H1 (cell line): ENCODE measurements around the gene LTF. TPM values are rescaled to one million over a fixed set of nuclear protein-coding genes. Genes with fewer than 3 reads are reported as not detected.
A peak's percentile ranks its signal among the peaks of the same experiment; 100 is the strongest.

Experiments
- CTCF ChIA-PET: fragments of 300-600 bp; sonication (Branson Sonifier 250); formaldehyde crosslinking; loops from one replicate; lab custom pipeline; 2021; ENCODE audit not compliant: partially characterized antibody; lab: Charles Lee
- POLR2A ChIA-PET: fragments of 300-600 bp; sonication (Branson Sonifier 250); formaldehyde crosslinking; loops from one replicate; lab custom pipeline; 2021; ENCODE audit warnings: inconsistent platforms; ENCODE audit not compliant: partially characterized antibody; lab: Charles Lee
- DNase-seq, 2 experiments: peaks; one replicate each; pipeline versions ENCODE4 v3.0.0 to v3.0.0-alpha.2; 2010 to 2022; ENCODE audit warnings: low spot score in 2 of 2, low read depth in 1 of 2, mixed read lengths in 1 of 2
- FAIRE-seq: peaks from 2 replicates; lab custom pipeline; 2011; peaks lifted over from hg19 to GRCh38; lab: Jason Lieb, UNC
- H2AFZ ChIP-seq: 2 replicates; pipeline ENCODE4 v1.8.1; 2012; ENCODE audit warnings: low read length, inconsistent platforms
- H2AK5ac ChIP-seq: 2 replicates; pipeline ENCODE4 v1.6.1; 2013; ENCODE audit warnings: low read depth, low read length
- H2BK120ac ChIP-seq: replicated peaks from 2 replicates; pipeline ENCODE3; 2013; ENCODE audit warnings: low read depth, low read length, inconsistent platforms
- H2BK12ac ChIP-seq: 2 replicates; pipeline ENCODE4 v1.6.1; 2013; ENCODE audit warnings: low read depth, low read length
- H2BK15ac ChIP-seq: 2 replicates; pipeline ENCODE4 v1.6.1; 2013; ENCODE audit warnings: low read length
- H2BK20ac ChIP-seq: 2 replicates; pipeline ENCODE4 v1.6.1; 2013; ENCODE audit warnings: low read length
- H2BK5ac ChIP-seq: 2 replicates; pipeline ENCODE4 v1.6.1; 2013; ENCODE audit warnings: low read depth, low read length
- H3K14ac ChIP-seq: 2 replicates; pipeline ENCODE4 v1.6.1; 2013; ENCODE audit warnings: inconsistent platforms; ENCODE audit not compliant: insufficient read length
- H3K18ac ChIP-seq: 2 replicates; pipeline ENCODE4 v1.6.1; 2013; ENCODE audit warnings: low read length; ENCODE audit errors: extremely low read depth
- H3K23ac ChIP-seq: 2 replicates; pipeline ENCODE4 v1.6.1; 2013; ENCODE audit warnings: inconsistent platforms; ENCODE audit not compliant: insufficient read length
- H3K23me2 ChIP-seq: 2 replicates; pipeline ENCODE4 v1.6.1; 2013; ENCODE audit warnings: low read depth, low read length
- H3K27ac ChIP-seq: 2 replicates; pipeline ENCODE4 v1.6.1; 2011; ENCODE audit warnings: low read depth, low read length, inconsistent platforms
- H3K27me3 ChIP-seq, 4 experiments: replicated peaks in 1 of 4; 1 replicate in 1 of 4; 2 replicates in 3 of 4; pipeline versions ENCODE4 v1.6.1 to v1.8.1; 2011 to 2013; ENCODE audit warnings: low read length in 3 of 4, mild to moderate bottlenecking in 3 of 4, inconsistent platforms in 2 of 4, mixed read lengths in 2 of 4, moderate library complexity in 1 of 4; ENCODE audit not compliant: control insufficient read depth in 3 of 4, insufficient read depth in 3 of 4; ENCODE audit errors: extremely low read depth in 1 of 4
- H3K36me3 ChIP-seq, 4 experiments: 2 replicates each; pipeline versions ENCODE4 v1.6.1 to v1.8.1; 2011 to 2013; ENCODE audit warnings: mild to moderate bottlenecking in 4 of 4, low read length in 3 of 4, moderate library complexity in 2 of 4, control low read depth in 1 of 4, inconsistent platforms in 1 of 4; ENCODE audit not compliant: insufficient read depth in 4 of 4, control insufficient read depth in 2 of 4
- H3K4ac ChIP-seq: replicated peaks from 2 replicates; pipeline ENCODE3; 2013; ENCODE audit warnings: low read length, low read depth, mixed read lengths, inconsistent platforms; ENCODE audit not compliant: insufficient read length
- H3K4me1 ChIP-seq, 4 experiments: replicated peaks in 1 of 4; 1 replicate in 1 of 4; 2 replicates in 3 of 4; pipeline versions ENCODE4 v1.6.1 to v1.8.1; 2011 to 2013; ENCODE audit warnings: low read length in 3 of 4, inconsistent platforms in 2 of 4, mixed read lengths in 1 of 4; ENCODE audit not compliant: insufficient read depth in 4 of 4, control insufficient read depth in 3 of 4
- H3K4me2 ChIP-seq, 2 experiments: 2 replicates each; pipeline versions ENCODE4 v1.6.1 to v1.8.1; 2011 to 2013; ENCODE audit warnings: low read depth in 2 of 2, low read length in 2 of 2, control low read depth in 1 of 2, inconsistent platforms in 1 of 2, mild to moderate bottlenecking in 1 of 2; ENCODE audit not compliant: insufficient read depth in 1 of 2
- H3K4me3 ChIP-seq, 4 experiments: fragments of 200-600, 300-600 bp in 1 of 4; sonication (generic), shearing (Covaris generic), sonication (Bioruptor Twin) in 1 of 4; 2 replicates each; pipeline versions ENCODE4 v1.5.1 to v1.8.1; 2011 to 2016; ENCODE audit warnings: low read length in 4 of 4, low read depth in 3 of 4, control low read depth in 2 of 4, inconsistent platforms in 2 of 4, mild to moderate bottlenecking in 2 of 4, mixed read lengths in 1 of 4, moderate library complexity in 1 of 4; ENCODE audit not compliant: insufficient read depth in 2 of 4; ENCODE audit errors: extremely low read depth in 1 of 4
- H3K56ac ChIP-seq: replicated peaks from 2 replicates; pipeline ENCODE3; 2013; ENCODE audit warnings: low read depth, mild to moderate bottlenecking, mixed read lengths, low read length, inconsistent platforms; ENCODE audit not compliant: insufficient read length
- H3K79me1 ChIP-seq: 2 replicates; pipeline ENCODE4 v1.6.1; 2013; ENCODE audit warnings: low read depth, low read length, control low read depth
- H3K79me2 ChIP-seq, 2 experiments: 2 replicates each; pipeline versions ENCODE4 v1.6.1 to v1.8.1; 2012 to 2013; ENCODE audit warnings: low read length in 2 of 2, mild to moderate bottlenecking in 2 of 2, inconsistent platforms in 1 of 2; ENCODE audit not compliant: insufficient read depth in 2 of 2, control insufficient read depth in 1 of 2
- H3K9ac ChIP-seq, 4 experiments: replicated peaks in 1 of 4; 1 replicate in 1 of 4; 2 replicates in 3 of 4; pipeline versions ENCODE4 v1.6.1 to v1.8.1; 2011 to 2013; ENCODE audit warnings: low read depth in 3 of 4, low read length in 3 of 4, control low read depth in 2 of 4, mild to moderate bottlenecking in 2 of 4, moderate library complexity in 2 of 4, inconsistent platforms in 1 of 4; ENCODE audit errors: extremely low read depth in 1 of 4
- H3K9me3 ChIP-seq, 2 experiments: 2 replicates each; pipeline versions ENCODE4 v1.6.1 to v1.8.1; 2012 to 2013; ENCODE audit warnings: mild to moderate bottlenecking in 2 of 2, moderate library complexity in 2 of 2, control low read depth in 1 of 2, inconsistent platforms in 1 of 2, low read depth in 1 of 2, low read length in 1 of 2, mixed read lengths in 1 of 2; ENCODE audit not compliant: insufficient read depth in 2 of 2
- H4K20me1 ChIP-seq, 2 experiments: replicated peaks in 1 of 2; 2 replicates each; pipeline versions ENCODE3 to v1.8.1; 2011 to 2013; ENCODE audit warnings: inconsistent platforms in 2 of 2, low read length in 2 of 2, mild to moderate bottlenecking in 1 of 2; ENCODE audit not compliant: insufficient read depth in 2 of 2, control insufficient read depth in 1 of 2
- H4K5ac ChIP-seq: 2 replicates; pipeline ENCODE4 v1.6.1; 2013; ENCODE audit warnings: low read length, low read depth, mixed read lengths, inconsistent platforms; ENCODE audit not compliant: insufficient read length
- H4K8ac ChIP-seq: 2 replicates; pipeline ENCODE4 v1.8.0; 2013; ENCODE audit warnings: mild to moderate bottlenecking, moderate library complexity, low read length, inconsistent platforms; ENCODE audit not compliant: insufficient read depth; ENCODE audit errors: extremely low read depth
- H4K91ac ChIP-seq: replicated peaks from 2 replicates; pipeline ENCODE3; 2013; ENCODE audit warnings: low read length, mixed read lengths, inconsistent platforms; ENCODE audit not compliant: insufficient read length
- CBX8 ChIP-seq: fragments of 300-800, 300-1000 bp; sonication (generic); IDR thresholded peaks from 2 replicates; pipeline ENCODE4 v1.7.1; 2016; ENCODE audit warnings: low read depth, low read length, borderline replicate concordance
- CTCF ChIP-seq, 3 experiments: IDR thresholded peaks; 1 replicate in 2 of 3; 2 replicates in 1 of 3; pipeline versions ENCODE4 v1.5.1 to v1.6.1; 2011; ENCODE audit warnings: low read length in 3 of 3, mild to moderate bottlenecking in 3 of 3, inconsistent platforms in 2 of 3, low read depth in 1 of 3, moderate library complexity in 1 of 3; ENCODE audit not compliant: insufficient read depth in 1 of 3; ENCODE audit errors: control extremely low read depth in 1 of 3
- E2F6 ChIP-seq: IDR thresholded peaks from 2 replicates; pipeline ENCODE4 v1.6.1; 2012; ENCODE audit warnings: inconsistent platforms
- GTF2F1 ChIP-seq: IDR thresholded peaks from 2 replicates; pipeline ENCODE4 v1.6.1; 2012; ENCODE audit warnings: low read depth, low read length, improper control_type of control experiment, borderline replicate concordance
- TBP ChIP-seq: IDR thresholded peaks from 2 replicates; pipeline ENCODE4 v1.6.1; 2011; ENCODE audit warnings: low read depth, low read length, improper control_type of control experiment
- WGBS, 2 experiments: shearing (Covaris generic) in 1 of 2; methylation state at CpG; one replicate each; pipeline versions ENCODE4 v1.1.6 to v1.1.7; 2013 to 2015; ENCODE audit warnings: low lambda C conversion rate in 2 of 2, mixed read lengths in 2 of 2, inconsistent platforms in 1 of 2, low coverage in 1 of 2, missing lambda C conversion rate in 1 of 2; ENCODE audit not compliant: insufficient replicate concordance in 2 of 2, insufficient coverage in 1 of 2, insufficient read length in 1 of 2; ENCODE audit errors: extremely low coverage in 1 of 2, missing lambda C conversion rate in 1 of 2; 5-methylcytosine and 5-hydroxymethylcytosine counted together
- polyA plus RNA-seq, 7 experiments: library from polyadenylated mRNA; depleted of rRNA in 3 of 7; stranded (reverse) in 5 of 7; unstranded in 2 of 7; fragments of >200 nt in 5 of 7; fragments of 200-250 nt in 2 of 7; gene quantifications; 1 replicate in 5 of 7; 2 replicates in 1 of 7; 4 replicates in 1 of 7; pipeline versions ENCODE4 v1.2.1 to v1.2.3, GENCODE V29; 2011 to 2013; ENCODE audit warnings: missing spikeins in 2 of 7, mixed read lengths in 2 of 7
- total RNA-seq: library from RNA; stranded (reverse); fragmentation: NEBNext Ultra II Directional; extraction: Animal tissue kit (Norgen Biotek cat#: 25700); gene quantifications from 2 replicates; pipeline ENCODE4 v1.2.1, GENCODE V29; 2021

The LTF gene
- total and polyA plus RNA-seq, 2 of the 8 experiments (the other 6 are each of a cell fraction or from before 2014, with no cell fraction given): 0.23 to 0.99 TPM

GRCh38 chr3:46435081-46435726 lies 29.5 kb downstream of the LTF start:
- Histone ChIP-seq H3K27ac (no peak overlapping the region), H2BK5ac (no peak overlapping the region), H2AFZ (no peak overlapping the region), H2AK5ac (no peak overlapping the region), H3K4ac (no peak overlapping the region), H3K9me3 (peaks cover 5% of the 10 kb centered on the region in 2 experiments; a peak in 3 of 4 replicates), H4K5ac (no peak overlapping the region), H3K36me3 (no peaks in the 10 kb centered on the region), H2BK120ac (no peak overlapping the region), H2BK15ac (0 out of 2 replicates have a peak overlapping the region, but pooled peaks have one; percentile 29), H3K14ac (no peak overlapping the region), H4K20me1 (no peaks in the 10 kb centered on the region), H2BK20ac (no peak overlapping the region), H3K4me1 (no peaks in the 10 kb centered on the region), H3K56ac (no peak overlapping the region), H3K23ac (no peak overlapping the region), H3K27me3 (no peaks in the 10 kb centered on the region), H3K4me3 (no peak overlapping the region), H4K91ac (no peak overlapping the region), H4K8ac (no peak overlapping the region), H3K4me2 (no peak overlapping the region), H3K79me1 (no peaks in the 10 kb centered on the region), H3K9ac (no peak overlapping the region), H3K23me2 (no peaks in the 10 kb centered on the region), H3K79me2 (no peaks in the 10 kb centered on the region), H3K18ac (no peak overlapping the region), H2BK12ac (no peak overlapping the region)
- 87% methylated on average over 3 of the region's 3 CpGs; no CpG with 5 or more reads in 1 of the 2 experiments for WGBS, 2 experiments
- CTCF ChIA-PET: interaction anchor here (1.0 to 3.4 kb wide), 4 partner anchors 8 to 27 kb away, joined by 3 to 18 read pairs (median 3); no protein-coding TSS in a partner anchor
- FAIRE-seq: no peak
- POLR2A ChIA-PET: no interaction called here
- no peak for TF ChIP-seq TBP
- TF ChIP-seq E2F6: no peak
- no peak for TF ChIP-seq GTF2F1
- TF ChIP-seq CBX8: no peak
- no peak for TF ChIP-seq CTCF (IDR thresholded peaks at IDR 0.05; ENCODE audit: control extremely low read depth in 1 of 3, insufficient read depth in 1 of 3, low read depth in 1 of 3, low read length in 3 of 3)
- no peak for DNase-seq
